ENCODE measurements around the gene SEC14L2.

GRCh38 chr22:30380011-30380410 lies 16.8 kb upstream of the SEC14L2 start:
- TF ChIP-seq CTCF (conservative IDR thresholded peaks at IDR 0.05; ENCODE audit: low read depth, low read length) (no peak), RFX5 (IDR thresholded peaks at IDR 0.05; ENCODE audit: low read depth, low read length) (no peak), POLR2A (IDR thresholded peaks at IDR 0.05; ENCODE audit: low read depth, low read length) (no peak), MXI1 (IDR thresholded peaks at IDR 0.05; ENCODE audit: borderline replicate concordance, low read depth, low read length) (no peak), SMC3 (IDR thresholded peaks at IDR 0.05; ENCODE audit: low read depth, low read length) (no peak), NFE2L2 (IDR thresholded peaks at IDR 0.05; ENCODE audit: low read depth, low read length) (no peak), BHLHE40 (IDR thresholded peaks at IDR 0.05; ENCODE audit: low read depth, low read length) (no peak), ELK1 (IDR thresholded peaks at IDR 0.05; ENCODE audit: borderline replicate concordance, low read depth, low read length) (no peak), CEBPB (IDR thresholded peaks at IDR 0.05; ENCODE audit: low read depth, low read length) (no peak), RAD21 (IDR thresholded peaks at IDR 0.05; ENCODE audit: low read length) (no peak), RCOR1 (IDR thresholded peaks at IDR 0.05; ENCODE audit: insufficient replicate concordance, low read length) (no peak), MAFK (IDR thresholded peaks at IDR 0.05; ENCODE audit: low read depth, low read length) (no peak)
- TF ChIP-seq, protein P1, sequence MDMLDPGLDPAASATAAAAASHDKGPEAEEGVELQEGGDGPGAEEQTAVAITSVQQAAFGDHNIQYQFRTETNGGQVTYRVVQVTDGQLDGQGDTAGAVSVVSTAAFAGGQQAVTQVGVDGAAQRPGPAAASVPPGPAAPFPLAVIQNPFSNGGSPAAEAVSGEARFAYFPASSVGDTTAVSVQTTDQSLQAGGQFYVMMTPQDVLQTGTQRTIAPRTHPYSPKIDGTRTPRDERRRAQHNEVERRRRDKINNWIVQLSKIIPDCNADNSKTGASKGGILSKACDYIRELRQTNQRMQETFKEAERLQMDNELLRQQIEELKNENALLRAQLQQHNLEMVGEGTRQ (IDR thresholded peaks at IDR 0.05; ENCODE audit: low read depth, low read length), result no peak
